Memory B cell (primary cell): ENCODE data around the gene MAP2K1.
A peak's percentile ranks its signal among the peaks of the same experiment; 100 is the strongest.

Experiments used
- ATAC-seq: fragments of 150-1000 bp; cut with Tn5 transposase; 2 replicates; pipeline ENCODE4 v1.10.0; 2021; ENCODE audit warnings: low read depth, mild to moderate bottlenecking, moderate library complexity
- DNase-seq, 2 donors: peaks; one replicate each; pipeline ENCODE4 v3.0.0; 2022; ENCODE audit warnings: low spot score in 2 of 2
- H3K27ac Mint-ChIP-seq: one replicate; pipeline ENCODE4 v1.8.0; 2022; ENCODE audit warnings: mild to moderate bottlenecking, moderate library complexity, mixed read lengths
- H3K27me3 Mint-ChIP-seq: one replicate; pipeline ENCODE4 v1.8.0; 2022; ENCODE audit warnings: mixed read lengths
- H3K36me3 Mint-ChIP-seq: one replicate; pipeline ENCODE4 v1.8.0; 2022; ENCODE audit warnings: mild to moderate bottlenecking, mixed read lengths
- H3K4me1 Mint-ChIP-seq: one replicate; pipeline ENCODE4 v1.8.0; 2022; ENCODE audit warnings: mixed read lengths
- H3K4me3 Mint-ChIP-seq: one replicate; pipeline ENCODE4 v1.8.0; 2022; ENCODE audit warnings: mild to moderate bottlenecking, moderate library complexity, mixed read lengths
- H3K9me3 Mint-ChIP-seq: one replicate; pipeline ENCODE4 v1.8.0; 2022; ENCODE audit warnings: mixed read lengths

The MAP2K1 gene

GRCh38 chr15:66503780-66504562, 117.3 kb downstream of the MAP2K1 start:
- H3K4me3 Mint-ChIP-seq: peak overlapping the region; percentile 100
- peak overlapping the region; percentile 96 for H3K27ac Mint-ChIP-seq
- H3K4me1 Mint-ChIP-seq: peaks cover 21% of the 10 kb centered on the region
- H3K27me3 Mint-ChIP-seq: no peaks in the 10 kb centered on the region
- ATAC-seq (no peak), DNase-seq (no peak)
- peaks cover 13% of the 10 kb centered on the region for H3K36me3 Mint-ChIP-seq
- H3K9me3 Mint-ChIP-seq: no peaks in the 10 kb centered on the region

- Mint-ChIP-seq H3K36me3 (peaks cover 11% of the 10 kb centered on the region), H3K4me1 (peaks cover 21% of the 10 kb centered on the region), H3K27ac (peak within 1 kb of the TSS; percentile 96)
Observed at GRCh38 chr15:66504563-66505429, 118.1 kb downstream of the MAP2K1 start, which contains the start of the genes RPL4 and ZWILCH. Gene RPL4, minus strand, starts transcription at chr15:66504855. Its CDS starts 65 bp downstream, at chr15:66504790. Gene ZWILCH, plus strand, starts transcription at chr15:66505326. Its CDS starts 13 bp downstream, at chr15:66505339.

DNA sequence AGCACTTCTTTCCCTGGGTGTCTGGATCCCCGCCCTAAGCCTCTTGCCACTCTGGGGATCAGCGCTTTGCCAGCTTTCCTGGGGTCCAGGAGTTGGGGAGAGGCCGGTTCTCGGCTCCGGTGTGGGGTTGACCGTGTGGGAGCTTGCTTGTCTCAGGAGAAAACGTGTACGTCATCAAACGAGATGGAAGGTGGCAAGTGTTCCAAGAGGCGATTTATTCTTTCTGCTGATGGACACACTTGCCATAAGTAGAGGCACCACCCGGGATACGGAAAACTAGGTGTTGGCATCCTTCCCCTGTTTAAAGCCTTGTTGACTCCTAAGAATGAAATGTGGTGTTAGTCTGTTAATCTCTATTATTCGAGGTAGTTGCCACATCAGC, 118.7 kb downstream of the MAP2K1 start:
- Mint-ChIP-seq H3K9me3 (no peaks in the 10 kb centered on the region), H3K27ac (peak overlapping the region; percentile 96), H3K4me1 (peaks cover 17% of the 10 kb centered on the region), H3K27me3 (no peaks in the 10 kb centered on the region), H3K36me3 (peaks cover 5% of the 10 kb centered on the region), H3K4me3 (peak overlapping the region; percentile 100)
- no peak for DNase-seq
- ATAC-seq: peak; percentile 7

More at GRCh38 chr15:66504563-66505429, 118.1 kb downstream of the MAP2K1 start, which contains the start of the genes RPL4 and ZWILCH:
- Mint-ChIP-seq H3K4me3 (peak within 1 kb of the TSS; percentile 100), H3K27me3 (no peaks in the 10 kb centered on the region), H3K9me3 (no peaks in the 10 kb centered on the region)
- peak; percentile 85 for ATAC-seq
- DNase-seq: peak; percentile 78 to 81

DNA sequence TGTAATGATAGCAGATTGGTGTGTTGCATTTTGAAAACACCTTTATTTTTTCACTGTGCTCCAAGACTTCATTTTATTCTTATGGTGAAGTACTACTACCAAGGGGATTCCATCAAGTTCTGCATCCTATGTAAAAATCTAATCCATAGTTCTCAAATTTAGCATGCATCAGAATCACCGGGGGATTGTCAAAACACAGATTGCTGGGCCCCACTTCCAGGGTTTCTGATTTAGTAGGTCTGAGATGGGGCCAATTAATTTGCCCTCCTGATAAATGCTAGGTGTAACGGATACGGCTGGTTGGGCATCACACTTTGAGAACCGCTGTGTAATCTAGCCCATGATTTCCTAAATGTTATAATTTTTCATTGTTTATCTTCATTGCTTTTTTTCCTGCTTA, 119.1 kb downstream of the MAP2K1 start:
- Mint-ChIP-seq H3K9me3 (no peaks in the 10 kb centered on the region), H3K4me1 (peaks cover 17% of the 10 kb centered on the region), H3K36me3 (peaks cover 5% of the 10 kb centered on the region), H3K27ac (peak overlapping the region; percentile 96), H3K27me3 (no peaks in the 10 kb centered on the region), H3K4me3 (peak overlapping the region; percentile 100)
- no peak for DNase-seq
- no peak for ATAC-seq

DNA sequence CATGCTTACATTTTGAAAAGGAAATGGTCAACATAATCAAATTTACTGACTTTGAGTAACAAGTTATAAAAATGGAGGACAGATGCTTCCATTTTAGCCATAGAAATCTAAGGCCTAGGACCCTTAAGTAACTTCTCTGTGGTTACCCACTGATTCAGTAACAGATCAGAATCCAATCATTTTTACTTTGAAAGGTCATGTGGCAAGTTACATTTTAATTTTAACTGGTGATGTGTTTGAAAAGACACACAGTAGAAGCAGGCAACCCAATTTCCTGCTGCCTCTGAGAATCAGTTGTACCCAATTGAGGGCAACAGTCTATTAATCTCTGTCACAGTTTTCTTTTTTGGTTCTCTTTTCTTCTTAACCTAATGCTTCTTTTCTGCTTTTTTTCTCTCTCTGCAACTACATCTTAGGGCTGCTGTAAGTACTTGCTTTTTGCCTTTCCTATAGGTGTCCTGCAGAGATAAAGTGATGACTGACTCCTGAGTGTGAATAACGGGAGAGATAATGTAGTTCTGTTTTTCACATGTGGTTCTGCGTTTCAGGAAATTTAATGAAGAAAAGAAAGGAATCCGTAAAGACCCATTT, 121.7 kb downstream of the MAP2K1 start:
- Mint-ChIP-seq H3K4me3 (no peak overlapping the region), H3K36me3 (peaks cover 2% of the 10 kb centered on the region), H3K27me3 (no peaks in the 10 kb centered on the region), H3K9me3 (no peaks in the 10 kb centered on the region), H3K27ac (no peak overlapping the region), H3K4me1 (peaks cover 14% of the 10 kb centered on the region)
- no peak for ATAC-seq
- no peak for DNase-seq

GRCh38 chr15:66514586-66514985, 127.9 kb downstream of the MAP2K1 start:
- no peak for DNase-seq
- H3K9me3 Mint-ChIP-seq: no peaks in the 10 kb centered on the region
- H3K27me3 Mint-ChIP-seq: no peaks in the 10 kb centered on the region
- H3K27ac Mint-ChIP-seq: no peak overlapping the region
- H3K4me1 Mint-ChIP-seq: no peaks in the 10 kb centered on the region
- H3K36me3 Mint-ChIP-seq: peaks cover 16% of the 10 kb centered on the region
- no peak for ATAC-seq
- H3K4me3 Mint-ChIP-seq: no peak overlapping the region

GRCh38 chr15:66515901-66516322, 129.2 kb downstream of the MAP2K1 start:
- ATAC-seq (no peak), DNase-seq (no peak)
- Mint-ChIP-seq H3K4me3 (no peak overlapping the region), H3K27ac (no peak overlapping the region), H3K36me3 (peaks cover 16% of the 10 kb centered on the region), H3K27me3 (no peaks in the 10 kb centered on the region), H3K4me1 (no peaks in the 10 kb centered on the region), H3K9me3 (no peaks in the 10 kb centered on the region)

- H3K36me3 Mint-ChIP-seq: peaks cover 15% of the 10 kb centered on the region
- ATAC-seq: no peak
- H3K27ac Mint-ChIP-seq: no peak overlapping the region
Observed at GRCh38 chr15:66523926-66524325, 137.2 kb downstream of the MAP2K1 start.

DNA sequence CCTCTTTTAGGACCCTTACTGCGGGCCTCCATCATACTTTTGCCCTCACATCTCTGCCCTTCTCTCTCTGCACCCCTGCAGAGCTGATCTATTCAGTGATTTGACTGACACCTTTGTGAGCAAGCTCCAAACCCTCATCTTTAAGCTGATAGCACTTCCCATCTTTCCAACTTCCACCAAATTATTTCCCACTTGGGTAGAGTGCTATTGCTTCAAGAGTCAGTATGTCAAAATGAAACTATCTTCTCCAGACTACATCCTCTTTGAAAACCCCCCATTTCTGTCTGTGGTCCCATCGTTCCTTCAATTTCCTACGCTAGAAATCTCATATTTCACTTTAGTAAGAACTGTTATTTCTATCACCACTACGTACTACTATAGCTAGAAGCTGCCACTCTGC, 138.1 kb downstream of the MAP2K1 start:
- Mint-ChIP-seq H3K4me3 (no peak overlapping the region), H3K9me3 (no peaks in the 10 kb centered on the region), H3K27ac (peak overlapping the region; percentile 17), H3K27me3 (no peaks in the 10 kb centered on the region), H3K36me3 (peaks cover 20% of the 10 kb centered on the region), H3K4me1 (peaks cover 4% of the 10 kb centered on the region)
- DNase-seq (no peak), ATAC-seq (no peak)

More at GRCh38 chr15:66523926-66524325, 137.2 kb downstream of the MAP2K1 start:
- no peak for DNase-seq
- Mint-ChIP-seq H3K4me3 (no peak overlapping the region), H3K9me3 (no peaks in the 10 kb centered on the region), H3K27me3 (no peaks in the 10 kb centered on the region), H3K4me1 (peaks cover 4% of the 10 kb centered on the region)

DNA sequence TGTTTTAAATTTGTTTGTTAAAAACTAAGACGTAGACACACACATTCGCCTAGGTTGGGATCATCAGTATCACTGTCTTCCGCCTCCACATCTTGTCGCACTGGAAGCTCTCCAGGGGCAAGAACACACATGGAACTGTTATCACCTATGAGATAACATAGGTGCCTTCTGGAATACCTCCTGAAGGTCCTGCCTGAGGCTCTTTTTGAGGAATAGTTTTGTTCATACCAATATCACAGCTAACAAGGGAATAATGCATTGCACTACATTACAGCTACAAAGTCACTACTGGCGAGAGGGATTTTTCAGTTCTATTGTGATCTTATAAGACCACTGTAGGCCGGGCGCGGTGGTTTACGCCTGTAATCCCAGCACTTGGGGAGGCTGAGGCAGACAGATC, 148.3 kb downstream of the MAP2K1 start:
- DNase-seq: no peak
- Mint-ChIP-seq H3K36me3 (peaks cover 18% of the 10 kb centered on the region), H3K27ac (no peak overlapping the region), H3K27me3 (no peaks in the 10 kb centered on the region), H3K4me1 (no peaks in the 10 kb centered on the region), H3K9me3 (no peaks in the 10 kb centered on the region), H3K4me3 (no peak overlapping the region)
- no peak for ATAC-seq
